Spinal cord (tissue), 4 donors: ENCODE measurements around the gene HSPA1L. TPM values are rescaled to one million over a fixed set of nuclear protein-coding genes. Genes with fewer than 3 reads are reported as not detected.

Source experiments
- polyA plus RNA-seq, 2 donors: library from polyadenylated mRNA; unstranded; fragments of 120-200 nt; gene quantifications; one replicate each; pipeline ENCODE4 v1.2.1, GENCODE V29; 2013; ENCODE audit not compliant: insufficient read length in 2 of 2
- small RNA-seq: library from RNA; depleted of rRNA; stranded (forward); fragments of <200 nt; gene quantifications from one replicate; pipeline ENCODE3, GENCODE V24; 2014; ENCODE audit warnings: low replicate concordance
- total RNA-seq, 2 donors: library from RNA; depleted of rRNA in 1 of 2; stranded (reverse); fragments of 120-200 nt in 1 of 2; fragments of >200 nt in 1 of 2; gene quantifications; one replicate each; pipeline versions ENCODE4 v1.2.3 to v1.2.4, GENCODE V29; 2013 to 2014

Gene HSPA1L
- total and polyA plus RNA-seq, 4 donors, result 3.3 to 6.1 (median 5.0) TPM

Small RNA genes within 50 kb of the gene (small RNA-seq; reads per million reads assigned to genes)
- gene MSH5-SAPCD1 (not detected), gene RF00019 (not detected), gene SAPCD1 (not detected), gene SNORD48 (111 reads per million, percentile 98 among the genes with 10 or more reads in this experiment), gene SNORD52 (not detected)

Other genes with a start within 250 kb of the HSPA1L start
Only the 30 nearest of the 40 such genes appear.
- 100 to 1,000 TPM in 1 of 2 donors, 10 to 100 TPM in 1; 88.9 to 184 TPM for gene BAG6, start 162.6 kb downstream of the HSPA1L start, total RNA-seq
- 100 to 1,000 TPM; 249 to 255 TPM for gene BAG6, start 162.6 kb downstream of the HSPA1L start, polyA plus RNA-seq
- gene APOM, start 159.4 kb downstream of the HSPA1L start, total RNA-seq, result 1 to 10 TPM in 1 of 2 donors, under 1 TPM in 1; 0.40 to 5.7 TPM
- 1 to 10 TPM; 6.7 to 9.5 TPM for gene APOM, start 159.4 kb downstream of the HSPA1L start, polyA plus RNA-seq
- gene C6orf47, start 154.5 kb downstream of the HSPA1L start, total RNA-seq, result 10 to 100 TPM; 12.4 to 23.1 TPM
- gene C6orf47, start 154.5 kb downstream of the HSPA1L start, polyA plus RNA-seq, result 10 to 100 TPM; 16.8 to 17.8 TPM
- 10 to 100 TPM in 1 of 2 donors, 1 to 10 TPM in 1; 9.1 to 15.3 TPM for gene GPANK1, start 150.3 kb downstream of the HSPA1L start, total RNA-seq
- gene GPANK1, start 150.3 kb downstream of the HSPA1L start, polyA plus RNA-seq, result 10 to 100 TPM; 16.9 to 19.9 TPM
- gene CSNK2B, start 149.2 kb downstream of the HSPA1L start, total RNA-seq, result 100 to 1,000 TPM in 1 of 2 donors, 10 to 100 TPM in 1; 54.3 to 183 TPM
- 100 to 1,000 TPM; 213 to 215 TPM for gene CSNK2B, start 149.2 kb downstream of the HSPA1L start, polyA plus RNA-seq
- gene LY6G5B, start 145.3 kb downstream of the HSPA1L start, total RNA-seq, result 1 to 10 TPM; 2.1 to 8.6 TPM
- gene LY6G5B, start 145.3 kb downstream of the HSPA1L start, polyA plus RNA-seq, result 10 to 100 TPM; 17.6 to 35.6 TPM
- 1 to 10 TPM in 1 of 2 donors, under 1 TPM in 1; 0.40 to 3.3 TPM for gene LY6G5C, start 134.2 kb downstream of the HSPA1L start, total RNA-seq
- 10 to 100 TPM in 1 of 2 donors, 1 to 10 TPM in 1; 8.5 to 13.1 TPM for gene LY6G5C, start 134.2 kb downstream of the HSPA1L start, polyA plus RNA-seq
- 10 to 100 TPM; 51.8 to 83.6 TPM for gene ABHD16A, start 112.0 kb downstream of the HSPA1L start, total RNA-seq
- gene ABHD16A, start 112.0 kb downstream of the HSPA1L start, polyA plus RNA-seq, result 10 to 100 TPM; 72.0 to 85.8 TPM
- under 1 TPM in 1 of 2 donors, not detected in 1; 0.30 TPM for gene LY6G6F, start 108.4 kb downstream of the HSPA1L start, total RNA-seq
- gene LY6G6F, start 108.4 kb downstream of the HSPA1L start, polyA plus RNA-seq, result under 1 TPM in 1 of 2 donors, not detected in 1; 0.27 TPM
- 1 to 10 TPM; 1.1 to 6.6 TPM for gene LY6G6D, start 99.9 kb downstream of the HSPA1L start, total RNA-seq
- gene LY6G6D, start 99.9 kb downstream of the HSPA1L start, polyA plus RNA-seq, result 1 to 10 TPM in 1 of 2 donors, under 1 TPM in 1; 0.51 to 2.3 TPM
- under 1 TPM in 1 of 2 donors, not detected in 1; 0.17 TPM for gene LY6G6C, start 93.5 kb downstream of the HSPA1L start, total RNA-seq
- gene LY6G6C, start 93.5 kb downstream of the HSPA1L start, polyA plus RNA-seq, result 1 to 10 TPM in 1 of 2 donors, under 1 TPM in 1; 0.71 to 1.2 TPM
- under 1 TPM in 1 of 2 donors, not detected in 1; 0.17 TPM for gene MPIG6B, start 91.9 kb downstream of the HSPA1L start, total RNA-seq
- gene MPIG6B, start 91.9 kb downstream of the HSPA1L start, polyA plus RNA-seq, result 1 to 10 TPM in 1 of 2 donors, under 1 TPM in 1; 0.81 to 1.3 TPM
- 100 to 1,000 TPM in 1 of 2 donors, 10 to 100 TPM in 1; 62.9 to 207 TPM for gene DDAH2, start 86.0 kb downstream of the HSPA1L start, total RNA-seq
- gene DDAH2, start 86.0 kb downstream of the HSPA1L start, polyA plus RNA-seq, result 100 to 1,000 TPM; 159 to 178 TPM
- gene CLIC1, start 78.8 kb downstream of the HSPA1L start, total RNA-seq, result 100 to 1,000 TPM in 1 of 2 donors, 10 to 100 TPM in 1; 96.3 to 322 TPM
- gene CLIC1, start 78.8 kb downstream of the HSPA1L start, polyA plus RNA-seq, result 10 to 100 TPM; 73.5 to 87.1 TPM
- 10 to 100 TPM in 1 of 2 donors, 1 to 10 TPM in 1; 6.2 to 20.2 TPM for gene MSH5, start 75.3 kb downstream of the HSPA1L start, total RNA-seq
- 10 to 100 TPM; 18.9 to 38.8 TPM for gene MSH5, start 75.3 kb downstream of the HSPA1L start, polyA plus RNA-seq
- gene SAPCD1, start 52.6 kb downstream of the HSPA1L start, total RNA-seq, result 1 to 10 TPM; 3.4 to 9.5 TPM
- gene SAPCD1, start 52.6 kb downstream of the HSPA1L start, polyA plus RNA-seq, result 10 to 100 TPM; 10.5 to 11.1 TPM
- gene VWA7, start 38.0 kb downstream of the HSPA1L start, total RNA-seq, result 1 to 10 TPM; 1.8 to 2.9 TPM
- 1 to 10 TPM; 4.0 to 4.3 TPM for gene VWA7, start 38.0 kb downstream of the HSPA1L start, polyA plus RNA-seq
- 10 to 100 TPM; 25.3 to 35.5 TPM for gene VARS1, start 19.5 kb downstream of the HSPA1L start, total RNA-seq
- gene VARS1, start 19.5 kb downstream of the HSPA1L start, polyA plus RNA-seq, result 10 to 100 TPM; 66.1 to 70.6 TPM
- gene LSM2, start 8.3 kb downstream of the HSPA1L start, total RNA-seq, result 10 to 100 TPM; 18.0 to 45.7 TPM
- gene LSM2, start 8.3 kb downstream of the HSPA1L start, polyA plus RNA-seq, result 10 to 100 TPM; 54.4 to 63.3 TPM
- gene HSPA1A, start 260 bp upstream of the HSPA1L start, total RNA-seq, result 100 to 1,000 TPM; 221 to 541 TPM
- gene HSPA1A, start 260 bp upstream of the HSPA1L start, polyA plus RNA-seq, result 100 to 1,000 TPM; 117 to 175 TPM
- 100 to 1,000 TPM; 285 to 696 TPM for gene HSPA1B, start 12.5 kb upstream of the HSPA1L start, total RNA-seq
- gene HSPA1B, start 12.5 kb upstream of the HSPA1L start, polyA plus RNA-seq, result 100 to 1,000 TPM; 113 to 166 TPM
- 10 to 100 TPM; 21.9 to 47.5 TPM for gene NEU1, start 47.5 kb upstream of the HSPA1L start, total RNA-seq
- 10 to 100 TPM; 23.6 to 25.5 TPM for gene NEU1, start 47.5 kb upstream of the HSPA1L start, polyA plus RNA-seq
- gene SLC44A4, start 63.7 kb upstream of the HSPA1L start, total RNA-seq, result under 1 TPM; 0.20 to 0.55 TPM
- gene SLC44A4, start 63.7 kb upstream of the HSPA1L start, polyA plus RNA-seq, result 1 to 10 TPM in 1 of 2 donors, under 1 TPM in 1; 1.00 to 1.1 TPM
- gene EHMT2, start 82.4 kb upstream of the HSPA1L start, total RNA-seq, result 10 to 100 TPM; 44.7 to 64.8 TPM
- 100 to 1,000 TPM; 112 to 125 TPM for gene EHMT2, start 82.4 kb upstream of the HSPA1L start, polyA plus RNA-seq
- gene ZBTB12, start 86.8 kb upstream of the HSPA1L start, total RNA-seq, result 1 to 10 TPM; 7.8 to 8.6 TPM
- gene ZBTB12, start 86.8 kb upstream of the HSPA1L start, polyA plus RNA-seq, result 10 to 100 TPM; 36.6 to 37.9 TPM
- gene C2, start 112.4 kb upstream of the HSPA1L start, total RNA-seq, result 10 to 100 TPM in 1 of 2 donors, 1 to 10 TPM in 1; 8.4 to 23.1 TPM
- 10 to 100 TPM; 10.8 to 14.7 TPM for gene C2, start 112.4 kb upstream of the HSPA1L start, polyA plus RNA-seq
- gene CFB, start 130.8 kb upstream of the HSPA1L start, total RNA-seq, result 10 to 100 TPM; 11.6 to 21.8 TPM
- gene CFB, start 130.8 kb upstream of the HSPA1L start, polyA plus RNA-seq, result 1 to 10 TPM; 1.6 to 7.7 TPM
- 10 to 100 TPM; 37.8 to 75.5 TPM for gene NELFE, start 143.7 kb upstream of the HSPA1L start, total RNA-seq
- gene NELFE, start 143.7 kb upstream of the HSPA1L start, polyA plus RNA-seq, result 10 to 100 TPM; 73.3 to 78.3 TPM
- gene SKIC2, start 143.9 kb upstream of the HSPA1L start, total RNA-seq, result 10 to 100 TPM; 24.0 to 37.9 TPM
- 10 to 100 TPM; 49.2 to 60.5 TPM for gene SKIC2, start 143.9 kb upstream of the HSPA1L start, polyA plus RNA-seq
- gene DXO, start 156.9 kb upstream of the HSPA1L start, total RNA-seq, result 10 to 100 TPM in 1 of 2 donors, 1 to 10 TPM in 1; 7.9 to 19.5 TPM
- gene DXO, start 156.9 kb upstream of the HSPA1L start, polyA plus RNA-seq, result 10 to 100 TPM; 26.4 to 32.7 TPM